WTC11 (cell line): Measurements from ENCODE around the gene GORASP1.

ENCODE experiments used
- ETV6 ChIP-seq: sonication (generic); formaldehyde crosslinking; IDR thresholded peaks from 2 replicates; pipeline ENCODE4 v1.8.1; 2022; ENCODE audit warnings: mild to moderate bottlenecking, missing genetic modification reagents
- KAT7 ChIP-seq: sonication (generic); formaldehyde crosslinking; IDR thresholded peaks from 2 replicates; pipeline ENCODE4 v1.8.1; 2023; ENCODE audit warnings: missing genetic modification reagents, mild to moderate bottlenecking, borderline replicate concordance
- ZNF263 ChIP-seq: sonication (generic); formaldehyde crosslinking; IDR thresholded peaks from 2 replicates; pipeline ENCODE4 v1.8.1; 2022; ENCODE audit warnings: low read depth, mild to moderate bottlenecking, moderate library complexity, missing genetic modification reagents
- TF ChIP-seq, protein P1 (sequence below): sonication (generic); formaldehyde crosslinking; IDR thresholded peaks from 2 replicates; pipeline ENCODE4 v1.8.0; 2022; ENCODE audit warnings: mild to moderate bottlenecking, missing genetic modification reagents
- TF ChIP-seq, protein P2 (sequence below): fragments of 200-600 bp; IDR thresholded peaks from 2 replicates; pipeline ENCODE4 v1.8.0; 2022; ENCODE audit warnings: antibody characterized with exemption

DNA sequence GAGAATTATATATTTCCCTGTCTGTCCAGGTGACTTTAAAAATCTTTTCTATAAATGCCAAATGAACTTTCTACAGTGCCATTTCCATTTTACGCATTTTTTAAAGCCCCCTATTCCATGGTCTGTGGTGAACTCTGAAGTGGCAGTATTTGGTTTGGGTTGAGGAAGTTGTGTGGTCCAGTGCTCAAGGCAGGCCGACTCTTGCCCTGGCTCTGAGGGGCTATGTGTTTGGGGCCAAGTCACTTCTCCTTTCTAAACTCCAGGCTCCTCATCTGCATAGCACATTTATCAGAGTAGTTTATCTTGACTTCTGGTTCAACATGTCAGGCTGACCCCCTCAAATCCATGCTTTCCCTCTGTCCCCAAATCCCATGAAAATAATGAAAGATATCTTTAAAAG lies 14.2 kb upstream of the GORASP1 start:
- TF ChIP-seq, protein P1, sequence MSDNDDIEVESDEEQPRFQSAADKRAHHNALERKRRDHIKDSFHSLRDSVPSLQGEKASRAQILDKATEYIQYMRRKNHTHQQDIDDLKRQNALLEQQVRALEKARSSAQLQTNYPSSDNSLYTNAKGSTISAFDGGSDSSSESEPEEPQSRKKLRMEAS (CRISPR knock-in tag) = no peak
- TF ChIP-seq ZNF263 (no peak), KAT7 (CRISPR knock-in tag) (no peak), ETV6 (CRISPR knock-in tag) (no peak)
- TF ChIP-seq, protein P2, sequence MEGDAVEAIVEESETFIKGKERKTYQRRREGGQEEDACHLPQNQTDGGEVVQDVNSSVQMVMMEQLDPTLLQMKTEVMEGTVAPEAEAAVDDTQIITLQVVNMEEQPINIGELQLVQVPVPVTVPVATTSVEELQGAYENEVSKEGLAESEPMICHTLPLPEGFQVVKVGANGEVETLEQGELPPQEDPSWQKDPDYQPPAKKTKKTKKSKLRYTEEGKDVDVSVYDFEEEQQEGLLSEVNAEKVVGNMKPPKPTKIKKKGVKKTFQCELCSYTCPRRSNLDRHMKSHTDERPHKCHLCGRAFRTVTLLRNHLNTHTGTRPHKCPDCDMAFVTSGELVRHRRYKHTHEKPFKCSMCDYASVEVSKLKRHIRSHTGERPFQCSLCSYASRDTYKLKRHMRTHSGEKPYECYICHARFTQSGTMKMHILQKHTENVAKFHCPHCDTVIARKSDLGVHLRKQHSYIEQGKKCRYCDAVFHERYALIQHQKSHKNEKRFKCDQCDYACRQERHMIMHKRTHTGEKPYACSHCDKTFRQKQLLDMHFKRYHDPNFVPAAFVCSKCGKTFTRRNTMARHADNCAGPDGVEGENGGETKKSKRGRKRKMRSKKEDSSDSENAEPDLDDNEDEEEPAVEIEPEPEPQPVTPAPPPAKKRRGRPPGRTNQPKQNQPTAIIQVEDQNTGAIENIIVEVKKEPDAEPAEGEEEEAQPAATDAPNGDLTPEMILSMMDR = no peak
